SK-MEL-5 (cell line): Measurements from ENCODE around the gene ARL13B. TPM values are rescaled to one million over a fixed set of nuclear protein-coding genes. Genes with fewer than 3 reads are reported as not detected.

ENCODE experiments used
- DNase-seq: peaks from one replicate; pipeline ENCODE4 v3.0.0-alpha.2; 2016; ENCODE audit warnings: low read depth, low spot score
- in situ Hi-C: cut with HindIII; loops from 2 replicates; pipeline ENCODE4 v1.10.0; 2016; ENCODE audit warnings: low sequenced_read_pairs, high pct_unique_total_duplicates, low pct_unique_long_range_greater_than_20kb
- total RNA-seq: library from RNA; depleted of rRNA; stranded (reverse); fragments of >200 nt; shearing (Covaris generic); gene quantifications from 2 replicates; pipeline ENCODE4 v1.2.3, GENCODE V29; 2014

The ARL13B gene
- total RNA-seq, 1 experiment from 2014 or later, result 11.8 TPM

DNA sequence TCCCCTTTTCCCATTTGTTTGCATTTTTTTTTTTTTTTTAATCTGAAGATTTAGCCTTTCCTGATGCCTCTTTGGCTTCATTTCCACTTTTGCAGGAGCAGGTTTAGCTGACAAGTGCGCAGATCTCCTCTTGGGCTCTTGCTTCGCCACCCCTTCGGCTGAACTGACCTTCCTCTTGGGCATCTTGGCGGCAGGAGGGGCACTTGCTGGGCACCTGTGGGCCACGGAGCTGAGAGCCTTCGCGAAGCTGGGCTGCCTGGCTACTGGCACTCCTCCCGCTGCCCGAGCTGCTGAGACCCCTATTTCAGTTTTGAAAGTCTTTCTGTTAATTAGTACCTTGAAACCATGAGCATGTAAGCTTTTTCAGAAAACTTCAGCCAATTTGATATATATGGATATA, 8.8 kb downstream of the ARL13B start:
- in situ Hi-C loops, result no loop called here
- DNase-seq, result no peak

GRCh38 chr3:93989241-93989640, 9.3 kb downstream of the ARL13B start:
- no peak for DNase-seq
- in situ Hi-C loops, result no loop called here

- DNase-seq, result no peak
- in situ Hi-C loops, result no loop called here
These were observed 11.7 kb downstream of the ARL13B start for GRCh38 chr3:93991631-93992030.

DNA sequence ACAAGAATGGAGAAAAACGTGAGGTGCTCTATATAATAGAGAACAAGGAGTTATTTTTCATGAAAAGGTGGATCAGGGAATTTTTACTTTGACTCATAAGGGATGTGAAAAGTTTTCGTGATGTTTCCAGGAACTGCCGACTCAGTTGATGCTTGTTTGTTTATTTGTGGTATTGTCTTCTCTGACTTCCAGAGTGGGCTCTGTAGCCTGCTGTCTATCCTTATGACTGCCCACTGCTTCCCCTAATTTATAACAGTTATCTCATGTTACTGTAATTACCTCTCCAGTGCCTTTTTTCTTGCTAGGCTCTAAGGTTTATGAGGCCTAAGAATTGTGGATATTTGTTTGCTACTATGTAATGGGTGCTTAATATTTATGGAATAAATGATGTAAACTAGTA, 12.3 kb downstream of the ARL13B start:
- in situ Hi-C loops, result no loop called here
- DNase-seq, result no peak

GRCh38 chr3:93994056-93994455, 14.1 kb downstream of the ARL13B start:
- in situ Hi-C loops, result no loop called here
- no peak for DNase-seq

DNA sequence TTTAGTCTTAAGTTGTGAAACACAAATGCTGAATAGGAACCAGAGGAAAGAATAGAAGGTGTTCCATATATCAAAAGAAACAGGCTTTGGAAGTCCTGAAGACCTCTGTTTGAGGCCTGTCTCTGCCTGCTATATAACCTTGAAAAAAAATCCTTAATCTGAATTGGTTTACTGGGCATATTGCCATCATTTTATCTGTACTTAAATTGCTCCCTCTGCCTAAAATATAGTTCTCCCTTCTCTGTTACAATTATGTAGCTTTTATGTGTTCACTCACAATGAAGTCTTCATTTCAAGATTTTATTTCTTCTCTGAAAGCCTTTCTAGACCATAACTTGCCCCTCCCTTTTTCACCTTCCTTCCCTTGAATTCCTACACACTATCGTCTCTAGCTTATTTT, 21.2 kb downstream of the ARL13B start:
- no peak for DNase-seq
- in situ Hi-C loops, result no loop called here

- no peak for DNase-seq
- in situ Hi-C loops, result no loop called here
These were observed 22.0 kb downstream of the ARL13B start for GRCh38 chr3:94001827-94002495.

- in situ Hi-C loops, result no loop called here
- DNase-seq, result peak; percentile 67
These were observed 24.5 kb downstream of the ARL13B start for GRCh38 chr3:94004301-94004910.

GRCh38 chr3:94008253-94008652, 28.3 kb downstream of the ARL13B start:
- in situ Hi-C loops, result no loop called here
- no peak for DNase-seq

GRCh38 chr3:94009608-94010007, 29.7 kb downstream of the ARL13B start:
- DNase-seq, result no peak
- in situ Hi-C loops, result no loop called here

DNA sequence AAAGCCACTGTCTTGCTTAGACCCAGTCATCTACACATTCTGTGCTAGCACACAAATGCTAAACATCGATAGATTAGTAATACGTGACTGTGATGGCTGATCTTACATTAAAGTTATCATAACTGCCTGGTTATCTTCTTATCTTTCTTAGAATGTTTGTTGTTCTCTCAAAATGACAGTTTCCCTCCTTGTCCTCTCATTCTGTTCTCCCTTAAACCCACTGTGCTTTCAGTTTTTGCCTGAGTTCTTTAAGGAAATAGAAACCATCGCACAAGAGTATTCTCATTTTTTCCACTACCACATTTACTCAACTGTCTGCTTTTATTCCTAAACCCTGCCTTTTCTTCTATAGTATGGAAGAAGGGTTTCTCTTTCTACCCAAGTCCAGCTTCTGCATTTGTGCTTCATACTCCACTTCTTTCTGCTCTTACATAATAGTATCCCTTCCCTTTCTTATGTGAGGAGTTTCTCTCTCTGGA, 31.3 kb downstream of the ARL13B start:
- in situ Hi-C loops, result no loop called here
- no peak for DNase-seq

DNA sequence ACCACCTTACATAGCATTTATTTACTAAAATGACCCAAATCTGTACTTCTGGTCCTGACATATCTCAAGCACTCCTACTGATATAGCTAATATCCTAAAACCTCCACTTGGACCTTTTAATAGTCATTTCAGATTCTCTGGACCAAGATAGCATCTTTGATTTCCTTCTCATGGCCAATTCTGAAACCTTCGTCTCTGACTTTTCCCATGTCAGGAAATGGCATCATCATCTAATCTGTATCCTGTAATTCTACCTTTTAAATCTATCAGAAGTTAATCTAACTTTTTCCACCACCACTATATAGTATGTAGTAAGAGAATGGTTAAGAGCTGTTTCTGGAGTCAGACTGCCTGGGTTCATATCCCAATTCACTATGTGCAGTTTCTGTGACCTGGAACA, 32.2 kb downstream of the ARL13B start:
- DNase-seq, result no peak
- in situ Hi-C loops, result no loop called here

GRCh38 chr3:94015025-94015424, 35.1 kb downstream of the ARL13B start:
- DNase-seq, result no peak
- in situ Hi-C loops, result no loop called here

- no peak for DNase-seq
- in situ Hi-C loops, result no loop called here
These were observed 39.7 kb downstream of the ARL13B start for GRCh38 chr3:94019659-94020058.

GRCh38 chr3:94020293-94020692, 40.3 kb downstream of the ARL13B start:
- DNase-seq, result no peak
- in situ Hi-C loops, result no loop called here

DNA sequence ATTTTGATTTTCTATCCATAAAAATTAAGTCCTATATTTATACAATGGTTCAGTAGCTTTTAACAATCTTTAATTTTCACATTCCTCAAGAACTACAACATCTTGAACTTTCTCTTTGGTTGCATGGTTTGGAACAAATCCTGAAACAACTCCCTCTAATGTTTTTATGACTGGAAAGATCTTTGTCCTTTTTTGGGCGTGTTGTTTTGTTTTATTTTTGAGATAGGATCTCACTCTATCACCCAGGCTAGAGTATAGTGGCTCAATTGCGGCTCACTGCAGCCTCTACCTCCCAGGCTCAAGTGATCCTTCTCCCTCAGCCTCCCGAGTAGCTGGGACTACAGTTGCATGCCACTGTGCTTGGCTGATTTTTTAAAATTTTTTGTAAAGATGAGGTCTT, 44.4 kb downstream of the ARL13B start:
- DNase-seq, result no peak
- in situ Hi-C loops, result no loop called here

GRCh38 chr3:94026623-94027022, 46.7 kb downstream of the ARL13B start:
- in situ Hi-C loops, result no loop called here

GRCh38 chr3:94028093-94028837, 48.3 kb downstream of the ARL13B start, which contains the start of gene STX19:
STX19 (minus strand) TSS chr3:94028597; CDS start chr3:94015269, 13,328 bp downstream.
- DNase-seq, result no peak
- in situ Hi-C loops, result no loop called here

More at GRCh38 chr3:94026623-94027022, 46.7 kb downstream of the ARL13B start:
- DNase-seq, result no peak
